Measurements from ENCODE around the gene CEP104.
"Not testable (repeated sequence)": the region's sequence is repeated elsewhere in the genome, so short reads cannot be mapped to it uniquely, and the experiment has no call there.

DNA sequence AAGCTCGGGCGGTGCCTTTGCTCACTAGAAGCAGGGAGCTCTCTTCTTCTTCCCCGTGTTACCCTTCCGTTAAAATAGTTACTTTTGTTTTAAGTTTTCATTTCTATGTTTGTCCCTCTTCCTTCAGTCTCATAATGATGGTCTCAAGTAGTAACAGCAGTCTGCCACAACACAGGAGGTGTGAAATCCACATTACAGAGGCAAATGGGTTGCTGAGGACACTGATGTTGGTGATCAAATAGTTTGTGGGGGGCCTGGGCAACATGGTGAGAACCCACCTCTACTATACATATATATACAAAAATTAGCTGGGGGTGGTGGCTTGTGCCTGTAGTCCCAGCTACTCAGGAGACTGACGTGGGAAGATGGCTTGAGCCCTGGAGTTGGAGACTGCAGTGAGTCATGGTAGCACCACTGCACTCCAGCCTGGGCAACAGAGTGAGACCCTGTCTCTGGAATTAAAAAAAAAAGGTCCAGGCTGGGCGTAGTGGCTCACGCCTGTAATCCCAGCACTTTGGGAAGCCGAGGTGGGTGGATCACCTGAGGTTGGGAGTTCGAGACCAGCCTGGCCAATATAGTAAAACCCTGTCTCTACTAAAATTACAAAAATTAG lies 46.8 kb downstream of the CEP104 start:
- TF ChIP-seq, protein P1, sequence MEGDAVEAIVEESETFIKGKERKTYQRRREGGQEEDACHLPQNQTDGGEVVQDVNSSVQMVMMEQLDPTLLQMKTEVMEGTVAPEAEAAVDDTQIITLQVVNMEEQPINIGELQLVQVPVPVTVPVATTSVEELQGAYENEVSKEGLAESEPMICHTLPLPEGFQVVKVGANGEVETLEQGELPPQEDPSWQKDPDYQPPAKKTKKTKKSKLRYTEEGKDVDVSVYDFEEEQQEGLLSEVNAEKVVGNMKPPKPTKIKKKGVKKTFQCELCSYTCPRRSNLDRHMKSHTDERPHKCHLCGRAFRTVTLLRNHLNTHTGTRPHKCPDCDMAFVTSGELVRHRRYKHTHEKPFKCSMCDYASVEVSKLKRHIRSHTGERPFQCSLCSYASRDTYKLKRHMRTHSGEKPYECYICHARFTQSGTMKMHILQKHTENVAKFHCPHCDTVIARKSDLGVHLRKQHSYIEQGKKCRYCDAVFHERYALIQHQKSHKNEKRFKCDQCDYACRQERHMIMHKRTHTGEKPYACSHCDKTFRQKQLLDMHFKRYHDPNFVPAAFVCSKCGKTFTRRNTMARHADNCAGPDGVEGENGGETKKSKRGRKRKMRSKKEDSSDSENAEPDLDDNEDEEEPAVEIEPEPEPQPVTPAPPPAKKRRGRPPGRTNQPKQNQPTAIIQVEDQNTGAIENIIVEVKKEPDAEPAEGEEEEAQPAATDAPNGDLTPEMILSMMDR (IDR thresholded peaks at IDR 0.05), result not testable (repeated sequence)
- TF ChIP-seq EZH2 (IDR thresholded peaks at IDR 0.05; ENCODE audit: borderline replicate concordance, insufficient read depth, low read depth, low read length, poor library complexity, severe bottlenecking), result not testable (repeated sequence)
